HG03280 (cell line): ENCODE data around the gene FUS.

Source experiments
- ATAC-seq: cut with Tn5 transposase; IDR thresholded peaks from one replicate; pipeline ENCODE4 v1.9.1; 2021; ENCODE audit warnings: mild to moderate bottlenecking, moderate library complexity; ENCODE audit not compliant: unreplicated experiment

Gene FUS

DNA sequence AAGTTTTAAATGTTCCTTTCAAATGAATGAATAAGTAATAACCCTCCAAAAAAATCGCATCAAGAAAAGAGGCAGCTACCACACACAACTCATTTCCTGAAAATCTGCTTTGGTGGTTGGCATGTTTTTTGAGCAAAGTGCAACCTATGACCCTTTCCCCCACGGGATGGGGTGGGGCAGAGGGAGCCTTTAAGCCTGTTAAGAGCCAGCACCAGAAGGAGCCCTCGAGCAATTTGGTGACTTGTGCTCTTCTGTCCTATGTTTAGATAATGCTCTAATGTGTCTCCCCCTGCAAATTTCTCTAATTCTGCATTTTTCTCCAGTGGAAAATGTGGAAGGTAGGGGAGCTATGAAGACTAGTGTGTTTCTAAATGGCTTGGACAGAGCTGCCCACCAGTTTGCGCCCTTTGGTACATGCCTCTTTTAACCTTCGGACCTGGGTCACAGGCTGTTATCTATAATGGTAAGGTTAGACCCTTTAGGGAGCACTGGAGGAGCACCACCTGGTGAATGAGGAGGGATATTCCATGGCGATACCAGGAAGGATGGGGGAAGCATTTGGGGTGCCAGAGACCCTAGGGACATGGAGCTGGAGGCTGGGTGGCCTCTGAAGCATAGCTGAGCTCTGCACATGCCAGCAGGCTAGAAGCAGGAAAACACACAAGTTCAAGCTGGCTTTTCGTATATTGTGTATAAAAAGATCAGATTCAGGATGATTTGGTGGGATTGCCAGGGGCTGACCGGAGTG, 21.1 kb downstream of the FUS start:
- no peak for ATAC-seq

DNA sequence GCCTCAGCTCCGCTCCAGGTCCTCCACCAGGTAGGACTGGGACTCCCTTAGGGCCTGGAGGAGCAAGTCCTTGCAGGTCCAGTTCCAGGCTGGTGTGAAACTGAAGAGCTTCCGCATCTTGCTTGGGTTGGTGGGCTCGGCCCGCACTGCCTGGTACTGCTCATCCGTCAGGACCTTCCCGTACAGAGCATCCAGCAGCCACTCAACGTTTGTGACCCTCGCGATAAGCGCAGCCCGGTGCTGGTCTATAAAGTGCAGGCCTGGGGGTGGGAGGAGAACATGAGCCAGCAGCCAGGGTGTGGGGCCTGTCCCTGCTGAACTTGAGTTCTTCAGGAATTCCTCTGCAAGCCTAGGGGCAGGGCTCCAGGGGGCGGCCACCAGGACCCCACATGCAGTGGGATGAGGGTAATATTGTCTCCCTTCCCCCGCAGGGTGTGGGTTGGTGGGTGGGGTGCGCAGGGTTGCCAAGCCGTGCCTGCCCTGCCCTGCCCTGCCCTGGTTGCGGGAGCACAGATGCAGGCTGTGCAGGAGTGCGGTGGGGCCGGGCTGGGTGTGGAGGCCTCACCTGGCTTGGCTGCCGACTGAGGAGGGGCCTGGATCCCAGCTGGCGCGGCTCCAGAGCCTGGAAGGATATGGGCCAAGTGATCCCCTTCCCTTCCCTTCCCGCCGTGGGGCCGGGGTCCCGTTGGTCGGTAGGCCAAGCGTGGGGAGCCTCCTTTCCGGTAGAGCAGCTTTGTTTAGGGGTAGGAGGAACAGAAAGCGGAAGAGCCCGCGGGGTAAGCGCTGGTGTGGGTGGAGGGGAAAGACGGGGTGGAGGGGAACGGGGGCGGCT, 21.9 kb downstream of the FUS start:
- peak; percentile 49 for ATAC-seq

DNA sequence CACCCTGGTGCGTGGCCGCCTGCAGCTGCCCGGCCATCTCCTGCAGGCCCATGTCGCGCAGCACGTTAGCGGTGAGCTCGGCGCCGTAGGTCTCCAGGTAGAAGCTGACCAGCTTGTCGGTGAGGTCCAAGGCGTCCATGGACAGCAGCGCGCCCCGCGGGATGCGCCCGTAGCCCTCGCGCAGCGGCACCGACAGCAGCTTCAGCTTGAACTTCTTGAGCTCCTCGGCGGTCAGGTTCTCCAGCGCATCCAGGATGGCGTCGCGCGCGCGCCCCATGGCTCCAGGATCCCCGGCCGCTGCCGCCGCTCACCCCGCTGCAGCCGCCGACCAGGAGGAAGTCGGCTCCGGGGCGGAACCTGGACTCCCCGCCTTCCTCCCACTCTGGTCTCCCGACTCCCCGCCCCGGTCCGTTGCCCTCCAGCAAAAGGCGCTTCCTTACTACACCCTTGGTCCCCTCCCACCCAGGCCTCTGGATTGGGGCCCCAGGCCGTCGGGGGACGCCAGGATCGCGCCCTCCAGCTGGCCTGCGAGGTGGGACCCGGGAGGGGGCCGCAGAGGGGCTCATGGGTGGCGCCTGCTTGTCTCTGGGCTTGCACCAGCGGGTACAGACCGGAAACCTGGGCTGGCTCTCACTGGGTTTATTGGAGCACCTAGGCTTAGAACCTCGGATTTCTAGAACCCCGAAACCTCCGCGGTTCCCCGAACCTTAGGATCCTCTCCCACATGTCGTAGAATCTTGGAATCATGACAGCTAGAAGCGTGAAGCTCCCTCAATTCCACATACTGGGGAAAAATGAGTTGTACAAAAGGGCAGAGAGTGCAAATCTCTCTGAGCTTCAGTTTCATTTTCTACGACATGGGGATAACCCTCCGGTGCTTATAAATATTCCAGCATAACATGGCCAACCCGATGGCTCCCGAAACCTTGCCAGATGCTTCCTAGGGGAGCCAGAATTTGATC, 22.8 kb downstream of the FUS start, which contains the start of gene PYCARD:
Gene PYCARD (minus strand): TSS at position 347 of the 962 bp plus-strand sequence. CDS start 70 bp downstream, at position 277.
- peak; percentile 31 for ATAC-seq

DNA sequence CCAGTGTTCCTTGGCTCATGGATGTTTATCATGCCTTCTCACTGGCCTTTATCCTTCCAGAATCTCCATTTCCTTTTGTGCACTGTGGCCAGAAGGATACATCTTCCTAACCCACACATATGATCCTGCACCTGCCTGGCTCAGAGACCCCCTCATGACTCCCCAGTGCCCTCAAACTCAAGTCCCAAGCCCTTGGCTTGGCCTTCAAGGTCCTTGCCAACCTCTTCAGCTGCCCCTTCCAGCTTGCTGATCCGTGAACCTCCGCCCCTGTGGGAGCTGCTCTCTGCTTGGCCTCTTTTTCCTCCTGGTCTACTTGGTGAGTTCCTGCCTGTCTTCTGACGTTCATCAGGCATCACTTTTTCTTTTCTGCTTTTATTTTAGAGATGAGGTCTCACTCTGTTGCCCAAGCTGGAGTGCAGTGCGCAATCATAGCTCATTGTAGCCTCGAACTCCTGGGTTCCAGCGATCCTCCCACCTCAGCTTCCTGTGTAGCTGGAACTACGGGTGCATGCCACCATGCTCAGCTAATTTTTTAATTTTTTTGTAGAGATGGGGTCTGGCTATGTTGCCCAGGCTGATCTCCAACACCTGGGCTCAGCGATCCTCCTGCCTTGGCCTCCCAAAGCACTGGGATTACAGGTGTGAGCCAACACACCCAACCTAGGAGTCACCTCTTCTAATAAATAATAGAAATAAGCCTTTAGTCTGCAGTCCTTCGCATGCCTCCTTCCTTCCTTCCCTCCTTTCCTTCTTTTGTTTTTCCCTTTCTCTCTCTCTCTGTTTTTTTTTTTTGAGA, 25.1 kb downstream of the FUS start:
- no peak for ATAC-seq

DNA sequence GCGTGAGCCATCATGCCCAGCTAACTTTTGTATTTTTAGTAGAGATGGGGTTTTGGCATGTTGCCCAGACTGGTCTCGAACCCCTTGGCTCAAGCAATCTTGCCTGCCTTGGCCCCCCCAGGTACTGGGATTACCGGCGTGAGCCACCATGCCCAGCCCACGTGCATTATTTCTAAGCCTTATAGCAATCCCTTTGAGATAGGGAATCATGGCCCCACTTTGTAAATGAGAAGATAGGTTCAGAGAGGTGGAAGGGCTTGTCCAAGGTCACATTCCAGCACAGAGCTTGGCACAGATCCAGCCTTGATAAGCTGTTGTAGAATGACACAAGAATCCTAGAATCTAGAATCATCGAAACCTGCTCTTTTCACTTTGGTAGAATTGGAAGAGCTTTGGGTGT, 26.8 kb downstream of the FUS start:
- ATAC-seq, result no peak

DNA sequence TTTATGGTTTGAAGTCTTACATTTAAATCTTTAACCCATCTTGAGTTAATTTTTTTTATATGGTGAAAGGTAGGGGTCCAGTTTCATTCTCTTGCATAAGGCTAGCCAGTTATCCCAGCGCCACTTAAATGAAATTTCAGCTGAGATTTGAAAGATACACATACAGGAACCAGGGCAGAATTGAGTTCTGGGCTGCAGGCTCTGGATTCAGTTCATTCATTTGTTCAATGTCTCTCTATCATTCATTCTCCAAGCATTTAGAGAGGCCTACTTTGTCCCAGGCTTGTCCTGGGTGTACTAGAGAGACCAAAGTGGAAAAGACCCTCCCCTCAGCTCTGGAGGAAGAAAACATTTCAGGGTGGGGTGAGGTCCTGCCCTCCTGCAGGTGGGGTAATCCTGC, 33.4 kb downstream of the FUS start:
- no peak for ATAC-seq

DNA sequence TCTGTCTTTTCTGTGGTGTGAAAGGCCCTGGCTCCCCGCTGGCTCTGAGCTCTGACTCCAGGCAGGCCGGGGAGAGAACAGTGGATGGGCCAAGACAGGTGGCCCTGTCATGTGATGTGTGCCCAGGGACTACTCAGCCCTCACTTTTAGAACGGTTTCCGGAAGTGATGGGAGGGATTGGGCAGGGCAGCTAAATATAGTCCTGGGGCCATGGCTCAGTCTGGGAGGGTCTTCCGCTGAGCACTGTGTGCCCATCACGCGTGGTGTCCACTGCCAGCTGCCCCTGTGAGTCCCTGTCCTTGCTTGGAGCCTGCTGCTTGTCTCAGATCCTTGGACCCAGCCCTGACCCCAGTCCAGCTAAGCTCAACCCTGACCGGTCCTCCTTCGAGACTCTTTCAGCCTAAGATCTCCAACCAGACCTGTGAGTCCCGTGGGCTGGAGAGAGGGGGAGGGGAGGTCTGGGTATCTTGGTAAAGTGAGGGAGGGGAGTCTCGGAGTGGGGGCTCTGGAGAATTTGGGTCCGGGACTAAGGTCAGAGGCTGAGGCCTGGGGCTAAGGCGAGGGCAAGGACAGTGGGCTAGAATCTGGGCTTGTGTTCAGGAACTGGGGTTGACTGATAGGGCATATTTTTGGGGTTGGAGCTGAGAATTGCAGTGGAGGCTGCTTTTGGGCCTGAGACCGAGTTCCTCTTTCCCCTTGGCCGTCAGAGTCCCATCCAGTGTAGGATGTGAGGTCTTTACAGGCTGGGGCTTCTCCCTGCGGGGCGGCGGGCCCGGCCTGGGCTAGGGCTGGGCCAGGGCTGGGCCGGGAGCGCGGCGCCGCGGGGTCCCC, 34.2 kb downstream of the FUS start, which contains the start of gene TRIM72:
Gene TRIM72 (plus strand): TSS at position 243 of the 831 bp plus-strand sequence. CDS start 620 bp downstream, outside the sequence.
- no peak for ATAC-seq

DNA sequence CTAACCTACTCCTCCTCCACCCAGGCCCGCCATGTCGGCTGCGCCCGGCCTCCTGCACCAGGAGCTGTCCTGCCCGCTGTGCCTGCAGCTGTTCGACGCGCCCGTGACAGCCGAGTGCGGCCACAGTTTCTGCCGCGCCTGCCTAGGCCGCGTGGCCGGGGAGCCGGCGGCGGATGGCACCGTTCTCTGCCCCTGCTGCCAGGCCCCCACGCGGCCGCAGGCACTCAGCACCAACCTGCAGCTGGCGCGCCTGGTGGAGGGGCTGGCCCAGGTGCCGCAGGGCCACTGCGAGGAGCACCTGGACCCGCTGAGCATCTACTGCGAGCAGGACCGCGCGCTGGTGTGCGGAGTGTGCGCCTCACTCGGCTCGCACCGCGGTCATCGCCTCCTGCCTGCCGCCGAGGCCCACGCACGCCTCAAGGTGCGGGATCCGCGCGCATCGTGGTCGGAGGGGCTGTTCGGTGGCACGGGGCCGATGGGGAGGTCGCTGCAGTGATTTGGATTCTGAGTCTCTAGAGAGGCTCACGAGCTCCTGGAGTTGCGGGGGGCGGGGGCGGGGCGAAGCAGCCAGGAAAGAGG, 34.9 kb downstream of the FUS start:
- ATAC-seq, result no peak

DNA sequence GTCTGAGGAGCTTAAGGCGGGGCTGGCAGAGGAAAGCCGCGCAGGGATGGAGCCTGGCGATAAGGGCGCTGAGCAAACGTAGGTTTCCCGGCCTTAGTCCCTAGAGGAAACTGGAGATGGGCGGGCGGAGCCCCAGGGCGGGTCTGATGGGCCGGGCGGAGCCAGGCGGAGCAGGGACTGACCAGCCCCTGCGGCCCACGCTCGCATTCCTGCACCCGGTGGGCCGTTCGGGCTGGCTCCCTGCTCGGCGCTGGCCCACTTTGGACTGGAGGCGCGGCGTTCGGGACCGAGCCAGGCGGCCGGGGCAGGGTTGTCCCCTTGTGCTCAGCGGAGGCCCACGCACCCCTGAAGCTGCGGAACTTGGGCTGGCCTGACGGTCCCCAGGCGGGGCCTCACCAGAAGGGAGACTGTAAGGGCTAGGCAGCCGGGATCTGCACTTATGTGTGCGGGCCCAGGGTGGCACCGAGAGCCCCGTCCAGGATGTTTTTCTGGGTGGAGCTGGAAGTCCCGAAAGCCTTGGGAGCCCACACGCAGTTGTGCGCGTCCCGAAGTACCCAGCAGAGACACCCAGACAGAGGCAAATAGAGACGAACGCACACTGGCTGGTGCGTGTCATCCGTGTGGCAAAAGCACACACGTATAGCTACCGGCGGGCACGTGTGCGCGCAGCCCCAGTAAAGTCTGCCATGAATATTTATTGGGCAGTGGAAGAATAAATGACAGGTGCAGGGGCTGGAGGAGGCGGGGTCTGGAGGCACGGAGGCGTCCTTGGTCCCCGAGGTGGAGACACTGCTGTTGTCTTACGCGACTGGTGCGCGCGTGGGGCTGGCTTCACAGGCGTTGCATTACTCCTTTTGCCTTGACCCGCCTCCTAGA, 35.6 kb downstream of the FUS start:
- ATAC-seq, result no peak

DNA sequence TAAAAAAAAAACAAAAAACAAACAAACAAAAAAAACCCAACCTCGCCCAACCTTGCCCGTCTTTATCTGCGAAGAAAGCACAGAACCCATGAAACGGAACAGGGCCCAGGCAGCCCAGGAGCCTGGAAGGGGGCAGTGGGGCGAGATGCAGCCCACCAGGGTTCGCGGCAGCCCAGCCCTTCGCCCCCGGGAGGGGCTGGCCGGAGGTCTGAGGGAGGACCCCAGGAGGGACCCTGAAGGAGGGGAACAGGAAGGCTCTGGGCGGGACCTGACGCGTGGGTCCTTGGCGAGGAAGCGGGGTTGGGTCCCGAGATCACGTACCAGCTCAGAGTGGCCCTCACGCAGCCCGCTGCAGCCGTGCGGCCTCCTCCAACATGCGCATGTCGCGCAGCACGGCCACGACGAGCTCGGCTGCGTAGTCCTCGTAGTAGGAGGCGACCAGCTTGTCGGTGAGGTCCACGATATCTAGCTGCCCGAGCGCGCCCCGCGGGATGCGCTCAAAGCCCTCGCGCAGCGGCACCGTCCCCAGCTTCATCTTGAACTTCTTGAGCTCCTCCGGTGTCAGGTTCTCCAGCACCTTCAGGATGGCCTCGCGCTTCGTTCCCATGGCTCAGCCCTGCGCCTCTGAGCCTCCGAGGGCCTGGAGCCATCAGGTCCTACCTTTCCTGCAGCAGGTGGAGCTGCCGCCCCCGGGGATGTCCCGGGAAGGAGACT, 36.6 kb downstream of the FUS start, which contains the start of gene PYDC1:
Gene PYDC1 (minus strand): TSS at position 714 of the 714 bp plus-strand sequence. CDS start 107 bp downstream, at position 607.
- no peak for ATAC-seq

DNA sequence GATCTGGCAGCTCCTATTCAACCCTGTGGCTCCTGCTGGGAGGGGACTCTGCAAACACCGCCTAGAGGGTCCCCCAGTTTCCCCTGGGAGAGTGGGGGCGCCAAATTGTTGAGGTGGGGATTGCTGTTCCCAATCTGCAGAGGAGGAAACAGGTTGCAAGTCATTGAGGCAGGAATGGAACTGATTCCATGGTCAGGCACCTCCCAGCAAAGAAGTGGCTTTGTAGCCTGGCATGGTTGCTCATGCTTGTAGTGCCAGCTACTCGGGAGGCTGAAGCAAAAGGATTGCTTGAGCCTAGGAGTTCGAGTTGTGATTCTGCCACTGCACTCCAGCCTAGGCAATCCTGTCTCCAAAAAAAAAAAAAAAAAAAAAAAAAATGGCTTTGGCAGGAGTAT, 37.2 kb downstream of the FUS start:
- no peak for ATAC-seq

DNA sequence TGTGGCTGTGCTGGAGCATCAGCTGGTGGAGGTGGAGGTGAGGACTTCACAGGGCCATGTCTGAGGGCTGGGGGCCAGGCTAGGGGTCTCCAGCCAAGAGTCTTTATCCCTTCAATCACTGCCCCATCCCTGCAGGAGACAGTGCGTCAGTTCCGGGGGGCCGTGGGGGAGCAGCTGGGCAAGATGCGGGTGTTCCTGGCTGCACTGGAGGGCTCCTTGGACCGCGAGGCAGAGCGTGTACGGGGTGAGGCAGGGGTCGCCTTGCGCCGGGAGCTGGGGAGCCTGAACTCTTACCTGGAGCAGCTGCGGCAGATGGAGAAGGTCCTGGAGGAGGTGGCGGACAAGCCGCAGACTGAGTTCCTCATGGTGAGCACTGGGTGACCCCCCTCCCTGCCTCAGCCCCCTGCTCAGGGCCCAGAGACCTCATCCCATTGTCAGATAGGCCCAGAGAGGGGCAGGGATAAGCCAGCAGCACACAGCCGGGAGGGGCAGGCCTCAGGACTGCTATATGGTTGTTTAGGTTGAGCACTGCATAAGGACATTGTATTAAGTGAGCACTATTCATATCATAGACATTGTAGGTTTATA, 39.3 kb downstream of the FUS start:
- no peak for ATAC-seq

DNA sequence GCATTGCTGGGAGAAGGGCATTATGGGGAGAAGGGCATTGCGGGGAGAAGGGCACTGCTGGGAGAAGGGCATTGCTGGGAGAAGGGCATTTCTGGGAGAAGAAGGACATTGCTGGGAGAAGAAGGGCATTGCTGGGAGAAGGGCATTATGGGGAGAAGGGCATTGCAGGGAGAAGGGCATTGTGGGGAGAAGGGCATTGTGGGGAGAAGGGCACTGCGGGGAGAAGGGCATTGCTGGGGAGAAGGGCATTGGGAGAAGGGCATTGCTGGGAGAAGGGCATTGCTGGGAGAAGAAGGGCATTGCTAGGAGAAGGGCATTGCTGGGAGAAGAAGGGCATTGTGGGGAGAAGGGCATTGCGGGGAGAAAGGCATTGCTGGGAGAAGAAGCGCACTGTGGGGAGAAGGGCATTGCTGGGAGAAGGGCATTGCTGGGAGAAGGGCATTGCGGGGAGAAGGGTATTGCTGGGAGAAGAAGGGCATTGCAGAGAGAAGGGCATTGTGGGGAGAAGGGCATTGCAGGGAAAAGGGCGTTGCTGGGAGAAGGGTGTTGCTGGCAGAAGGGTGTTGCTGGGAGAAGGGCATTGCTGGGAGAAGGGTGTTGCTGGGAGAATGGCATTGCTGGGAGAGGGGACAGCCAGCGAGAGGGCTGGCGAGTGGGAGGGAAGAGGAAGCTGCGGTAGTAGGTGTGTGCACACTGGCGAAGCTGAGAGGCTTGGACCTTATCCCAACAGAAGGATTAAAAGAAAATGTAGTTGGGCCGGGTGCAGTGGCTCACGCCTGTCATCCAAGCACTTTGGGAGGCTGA, 41.6 kb downstream of the FUS start:
- no peak for ATAC-seq

DNA sequence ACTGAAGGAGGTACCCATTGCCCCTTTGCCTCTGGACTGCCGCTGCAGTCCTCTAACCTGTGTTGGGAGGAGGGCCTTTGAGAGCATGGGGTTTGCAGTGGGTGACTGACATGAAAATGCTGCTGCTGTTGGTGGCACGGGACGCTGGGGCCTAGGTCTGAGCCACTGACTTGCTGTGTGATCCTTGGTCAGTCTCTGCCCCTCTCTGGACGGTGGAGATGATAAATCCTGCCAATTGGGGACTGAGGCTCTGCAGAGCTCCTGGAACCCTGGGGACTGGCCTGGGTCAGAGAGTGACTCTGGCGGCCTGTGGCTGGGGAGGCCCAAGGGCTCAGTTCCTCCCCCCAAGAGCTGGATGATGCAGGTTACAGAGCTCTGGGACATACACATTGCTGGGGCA, 43.1 kb downstream of the FUS start:
- no peak for ATAC-seq

DNA sequence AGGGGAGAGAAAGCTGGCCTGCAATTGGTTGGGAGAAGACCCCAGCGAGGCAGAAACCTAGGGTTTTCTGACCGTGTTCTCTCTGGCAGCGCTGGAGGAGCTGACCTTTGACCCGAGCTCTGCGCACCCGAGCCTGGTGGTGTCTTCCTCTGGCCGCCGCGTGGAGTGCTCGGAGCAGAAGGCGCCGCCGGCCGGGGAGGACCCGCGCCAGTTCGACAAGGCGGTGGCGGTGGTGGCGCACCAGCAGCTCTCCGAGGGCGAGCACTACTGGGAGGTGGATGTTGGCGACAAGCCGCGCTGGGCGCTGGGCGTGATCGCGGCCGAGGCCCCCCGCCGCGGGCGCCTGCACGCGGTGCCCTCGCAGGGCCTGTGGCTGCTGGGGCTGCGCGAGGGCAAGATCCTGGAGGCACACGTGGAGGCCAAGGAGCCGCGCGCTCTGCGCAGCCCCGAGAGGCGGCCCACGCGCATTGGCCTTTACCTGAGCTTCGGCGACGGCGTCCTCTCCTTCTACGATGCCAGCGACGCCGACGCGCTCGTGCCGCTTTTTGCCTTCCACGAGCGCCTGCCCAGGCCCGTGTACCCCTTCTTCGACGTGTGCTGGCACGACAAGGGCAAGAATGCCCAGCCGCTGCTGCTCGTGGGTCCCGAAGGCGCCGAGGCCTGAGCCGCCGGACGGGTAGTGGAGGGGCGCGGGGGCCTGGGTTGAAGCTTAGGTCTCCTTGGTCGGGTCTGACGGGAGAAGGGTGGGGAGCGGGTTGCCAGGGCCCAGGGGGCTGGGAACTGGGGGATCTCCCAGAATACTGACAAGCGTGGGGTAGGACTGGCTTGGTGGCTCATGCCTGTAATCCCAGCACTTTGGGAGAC, 44.4 kb downstream of the FUS start:
- no peak for ATAC-seq
